ENCODE results near the gene ATP2B2. TPM values are rescaled to one million over a fixed set of nuclear protein-coding genes. Genes with fewer than 3 reads are reported as not detected.

The ATP2B2 gene
- total and polyA plus RNA-seq, 9 of the 15 experiments (the other 6 are each of a cell fraction or from before 2014, with no cell fraction given): 0.06 TPM; not detected in 8

GRCh38 chr3:10496121-10496863, 9.1 kb downstream of the ATP2B2 start (continued):
- no peak for TF ChIP-seq MGA (IDR thresholded peaks at IDR 0.05)
